Activated naive CD8-positive, alpha-beta T cell treated with anti-CD3 and anti-CD28 coated beads for 36 hours (primary cell): Measurements from ENCODE around the gene MRPS6. TPM values are rescaled to one million over a fixed set of nuclear protein-coding genes. Genes with fewer than 3 reads are reported as not detected.

ENCODE experiments used
- DNase-seq: peaks from one replicate; pipeline ENCODE4 v3.0.0; 2021
- H3K27ac Mint-ChIP-seq: one replicate; pipeline ENCODE4 v1.8.0; 2022; ENCODE audit warnings: mild to moderate bottlenecking, moderate library complexity, mixed read lengths
- H3K27me3 Mint-ChIP-seq: one replicate; pipeline ENCODE4 v1.8.0; 2022; ENCODE audit warnings: mild to moderate bottlenecking, mixed read lengths
- H3K36me3 Mint-ChIP-seq: one replicate; pipeline ENCODE4 v1.8.0; 2021; ENCODE audit warnings: mild to moderate bottlenecking, mixed read lengths
- H3K4me1 Mint-ChIP-seq: one replicate; pipeline ENCODE4 v1.8.0; 2021; ENCODE audit warnings: mixed read lengths
- H3K4me3 Mint-ChIP-seq: one replicate; pipeline ENCODE4 v1.8.0; 2022; ENCODE audit warnings: mild to moderate bottlenecking, moderate library complexity, mixed read lengths
- H3K9me3 Mint-ChIP-seq: one replicate; pipeline ENCODE4 v1.8.0; 2022; ENCODE audit warnings: mixed read lengths
- total RNA-seq, 2 experiments: library from RNA; stranded (reverse); gene quantifications; one replicate each; pipeline ENCODE4 v1.2.3, GENCODE V29; 2021

Gene MRPS6
- total RNA-seq, 2 experiments from 2014 or later, result 107 to 116 TPM

GRCh38 chr21:34129039-34129891, 55.9 kb downstream of the MRPS6 start:
- no peaks in the 10 kb centered on the region for H3K27me3 Mint-ChIP-seq
- peak overlapping the region; percentile 72 for H3K4me3 Mint-ChIP-seq
- H3K9me3 Mint-ChIP-seq, result peaks cover 9% of the 10 kb centered on the region
- peak overlapping the region; percentile 94 for H3K27ac Mint-ChIP-seq
- H3K4me1 Mint-ChIP-seq, result peaks cover 81% of the 10 kb centered on the region
- DNase-seq, result peak; percentile 79
- H3K36me3 Mint-ChIP-seq, result peaks cover 74% of the 10 kb centered on the region

- no peaks in the 10 kb centered on the region for H3K27me3 Mint-ChIP-seq
These were observed 56.7 kb downstream of the MRPS6 start for GRCh38 chr21:34129901-34130715.

GRCh38 chr21:34130716-34130985, 57.3 kb downstream of the MRPS6 start:
- Mint-ChIP-seq H3K36me3 (peaks cover 75% of the 10 kb centered on the region), H3K4me1 (peaks cover 74% of the 10 kb centered on the region), H3K4me3 (no peak overlapping the region), H3K27me3 (no peaks in the 10 kb centered on the region), H3K9me3 (peaks cover 4% of the 10 kb centered on the region), H3K27ac (peak overlapping the region; percentile 94)
- DNase-seq, result no peak

More at GRCh38 chr21:34129901-34130715, 56.7 kb downstream of the MRPS6 start:
- DNase-seq, result no peak
- Mint-ChIP-seq H3K9me3 (peaks cover 4% of the 10 kb centered on the region), H3K36me3 (peaks cover 75% of the 10 kb centered on the region), H3K27ac (peak overlapping the region; percentile 94), H3K4me3 (peak overlapping the region; percentile 72), H3K4me1 (peaks cover 78% of the 10 kb centered on the region)

DNA sequence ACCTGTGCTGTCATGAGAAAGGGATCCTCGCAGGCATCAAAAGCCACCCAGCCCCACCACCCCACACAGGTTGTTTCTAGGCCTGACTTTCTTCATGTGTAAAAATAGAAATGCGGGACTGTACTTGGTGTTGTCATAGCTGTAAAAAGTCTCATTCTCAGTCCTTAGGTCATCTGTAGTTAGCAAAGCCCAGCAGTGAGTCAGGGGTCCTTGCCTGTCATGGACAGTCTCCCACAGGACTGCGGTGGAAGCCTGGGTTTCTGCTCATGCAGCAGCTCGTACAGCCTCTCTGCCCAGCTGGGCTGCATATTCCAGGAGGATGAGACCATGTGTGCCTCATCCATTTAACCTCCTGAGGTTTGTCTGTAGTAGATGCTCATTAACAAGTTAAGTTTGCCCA, 58.2 kb downstream of the MRPS6 start:
- H3K4me3 Mint-ChIP-seq, result no peak overlapping the region
- H3K27ac Mint-ChIP-seq, result peak overlapping the region; percentile 94
- peaks cover 4% of the 10 kb centered on the region for H3K9me3 Mint-ChIP-seq
- peaks cover 65% of the 10 kb centered on the region for H3K4me1 Mint-ChIP-seq
- no peaks in the 10 kb centered on the region for H3K27me3 Mint-ChIP-seq
- no peak for DNase-seq
- peaks cover 75% of the 10 kb centered on the region for H3K36me3 Mint-ChIP-seq

GRCh38 chr21:34132202-34132601, 58.8 kb downstream of the MRPS6 start:
- H3K9me3 Mint-ChIP-seq, result peaks cover 5% of the 10 kb centered on the region
- no peak overlapping the region for H3K4me3 Mint-ChIP-seq
- no peaks in the 10 kb centered on the region for H3K27me3 Mint-ChIP-seq
- DNase-seq, result no peak
- H3K36me3 Mint-ChIP-seq, result peaks cover 75% of the 10 kb centered on the region
- H3K4me1 Mint-ChIP-seq, result peaks cover 65% of the 10 kb centered on the region
- peak overlapping the region; percentile 94 for H3K27ac Mint-ChIP-seq

- peaks cover 74% of the 10 kb centered on the region for H3K36me3 Mint-ChIP-seq
- H3K27me3 Mint-ChIP-seq, result no peaks in the 10 kb centered on the region
- H3K4me1 Mint-ChIP-seq, result peaks cover 59% of the 10 kb centered on the region
- H3K27ac Mint-ChIP-seq, result peak overlapping the region; percentile 94
- peak overlapping the region; percentile 41 for H3K4me3 Mint-ChIP-seq
- H3K9me3 Mint-ChIP-seq, result peaks cover 7% of the 10 kb centered on the region
- no peak for DNase-seq
These were observed 59.5 kb downstream of the MRPS6 start for GRCh38 chr21:34132926-34133325.

- H3K36me3 Mint-ChIP-seq, result peaks cover 78% of the 10 kb centered on the region
- no peak overlapping the region for H3K4me3 Mint-ChIP-seq
- H3K27ac Mint-ChIP-seq, result peak overlapping the region; percentile 94
- DNase-seq, result no peak
- peaks cover 55% of the 10 kb centered on the region for H3K4me1 Mint-ChIP-seq
- no peaks in the 10 kb centered on the region for H3K27me3 Mint-ChIP-seq
- peaks cover 11% of the 10 kb centered on the region for H3K9me3 Mint-ChIP-seq
These were observed 60.0 kb downstream of the MRPS6 start for GRCh38 chr21:34133392-34133791.

GRCh38 chr21:34133802-34134201, 60.4 kb downstream of the MRPS6 start:
- H3K36me3 Mint-ChIP-seq, result peaks cover 77% of the 10 kb centered on the region
- H3K4me1 Mint-ChIP-seq, result peaks cover 52% of the 10 kb centered on the region
- peaks cover 11% of the 10 kb centered on the region for H3K9me3 Mint-ChIP-seq
- no peak for DNase-seq
- H3K4me3 Mint-ChIP-seq, result no peak overlapping the region
- peak overlapping the region; percentile 94 for H3K27ac Mint-ChIP-seq
- no peaks in the 10 kb centered on the region for H3K27me3 Mint-ChIP-seq

- no peak overlapping the region for H3K27ac Mint-ChIP-seq
- H3K4me1 Mint-ChIP-seq, result peaks cover 41% of the 10 kb centered on the region
- H3K9me3 Mint-ChIP-seq, result peaks cover 11% of the 10 kb centered on the region
- H3K36me3 Mint-ChIP-seq, result peaks cover 78% of the 10 kb centered on the region
- H3K27me3 Mint-ChIP-seq, result no peaks in the 10 kb centered on the region
- no peak overlapping the region for H3K4me3 Mint-ChIP-seq
- DNase-seq, result no peak
These were observed 62.0 kb downstream of the MRPS6 start for GRCh38 chr21:34135330-34135729.

DNA sequence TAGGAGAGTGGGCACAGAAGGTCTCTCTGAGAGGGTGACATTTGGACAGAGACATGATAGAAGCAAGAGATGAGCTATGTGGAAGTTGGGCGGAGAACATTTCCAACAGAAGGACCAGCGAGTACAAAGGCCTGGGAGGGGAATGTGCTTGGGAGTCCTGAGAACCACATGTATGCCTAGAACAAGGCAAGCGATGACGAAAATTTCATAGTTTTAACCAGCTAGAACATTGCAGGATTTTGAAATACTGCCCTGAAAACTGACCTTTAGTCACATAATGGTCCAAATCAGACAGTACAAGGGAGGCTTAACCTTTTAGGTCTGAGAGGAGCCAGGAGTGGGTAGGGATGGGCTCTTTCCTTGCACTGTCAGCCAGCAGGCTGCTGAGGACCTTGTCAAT, 68.0 kb downstream of the MRPS6 start:
- DNase-seq, result no peak
- peaks cover 14% of the 10 kb centered on the region for H3K4me1 Mint-ChIP-seq
- no peak overlapping the region for H3K4me3 Mint-ChIP-seq
- peaks cover 74% of the 10 kb centered on the region for H3K36me3 Mint-ChIP-seq
- no peaks in the 10 kb centered on the region for H3K27me3 Mint-ChIP-seq
- no peak overlapping the region for H3K27ac Mint-ChIP-seq
- H3K9me3 Mint-ChIP-seq, result peaks cover 11% of the 10 kb centered on the region

- Mint-ChIP-seq H3K9me3 (peaks cover 4% of the 10 kb centered on the region), H3K4me1 (peaks cover 12% of the 10 kb centered on the region), H3K36me3 (peaks cover 71% of the 10 kb centered on the region), H3K27me3 (no peaks in the 10 kb centered on the region), H3K27ac (no peak overlapping the region), H3K4me3 (no peak overlapping the region)
- DNase-seq, result no peak
These were observed 70.4 kb downstream of the MRPS6 start for GRCh38 chr21:34143685-34144182.

DNA sequence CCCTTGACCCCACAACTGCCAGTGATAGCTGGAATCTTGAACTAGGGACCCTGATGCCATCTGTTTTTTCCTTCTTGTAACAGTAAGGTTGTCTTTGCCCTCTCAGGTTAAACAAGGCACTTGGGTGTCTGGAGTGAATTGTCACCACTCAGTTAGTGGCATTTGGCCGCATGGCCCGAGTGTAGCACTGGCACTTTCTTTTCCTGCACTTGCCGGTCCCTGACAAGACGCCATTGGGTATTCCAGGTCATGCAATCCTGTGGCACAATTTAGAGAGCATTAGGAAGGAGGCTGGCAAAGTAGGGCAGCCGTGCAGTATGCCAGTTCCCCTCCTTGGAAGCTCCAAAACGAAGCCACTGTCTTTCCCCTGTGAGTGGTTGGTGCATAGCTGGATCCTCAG, 70.8 kb downstream of the MRPS6 start:
- H3K36me3 Mint-ChIP-seq, result peaks cover 69% of the 10 kb centered on the region
- no peaks in the 10 kb centered on the region for H3K27me3 Mint-ChIP-seq
- peaks cover 4% of the 10 kb centered on the region for H3K9me3 Mint-ChIP-seq
- no peak overlapping the region for H3K27ac Mint-ChIP-seq
- H3K4me3 Mint-ChIP-seq, result no peak overlapping the region
- H3K4me1 Mint-ChIP-seq, result peaks cover 12% of the 10 kb centered on the region
- DNase-seq, result no peak

- H3K4me1 Mint-ChIP-seq, result peaks cover 7% of the 10 kb centered on the region
- peaks cover 57% of the 10 kb centered on the region for H3K36me3 Mint-ChIP-seq
- DNase-seq, result no peak
- H3K27me3 Mint-ChIP-seq, result no peaks in the 10 kb centered on the region
- peaks cover 9% of the 10 kb centered on the region for H3K9me3 Mint-ChIP-seq
- H3K4me3 Mint-ChIP-seq, result no peak overlapping the region
- H3K27ac Mint-ChIP-seq, result no peak overlapping the region
These were observed 74.5 kb downstream of the MRPS6 start for GRCh38 chr21:34147792-34148418.

DNA sequence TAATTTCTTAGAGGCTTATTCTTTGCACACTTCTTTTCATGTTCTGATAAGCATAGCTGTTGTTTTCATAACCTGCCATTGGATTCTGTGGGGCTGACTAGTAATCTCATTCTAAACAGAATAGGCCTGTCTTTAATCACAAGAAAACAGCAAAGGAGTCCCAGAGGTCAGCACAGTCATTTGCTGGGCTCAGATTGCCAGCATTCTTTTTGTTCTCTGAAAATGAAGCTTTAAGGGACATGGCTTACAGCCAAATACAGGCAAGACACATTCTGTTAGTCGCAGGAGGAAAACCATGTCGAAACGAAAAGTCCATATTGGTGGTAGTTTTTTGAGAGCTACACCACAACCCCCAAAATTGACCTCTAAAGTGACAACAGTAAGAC, 75.0 kb downstream of the MRPS6 start:
- H3K4me1 Mint-ChIP-seq, result peaks cover 12% of the 10 kb centered on the region
- H3K27me3 Mint-ChIP-seq, result no peaks in the 10 kb centered on the region
- DNase-seq, result no peak
- H3K27ac Mint-ChIP-seq, result no peak overlapping the region
- no peak overlapping the region for H3K4me3 Mint-ChIP-seq
- H3K36me3 Mint-ChIP-seq, result peaks cover 57% of the 10 kb centered on the region
- peaks cover 12% of the 10 kb centered on the region for H3K9me3 Mint-ChIP-seq
